Stimulated activated CD8-positive, alpha-beta memory T cell treated with anti-CD3 and anti-CD28 coated beads, Interleukin-12 subunit alpha, Interleukin-12 subunit beta, amount 100 ng/mL, for 4 hours (primary cell): ENCODE data around the gene SH3BP1.
A peak's percentile ranks its signal among the peaks of the same experiment; 100 is the strongest.
"Not testable (repeated sequence)": the region's sequence is repeated elsewhere in the genome, so short reads cannot be mapped to it uniquely, and the experiment has no call there.

Experiments used
- DNase-seq: peaks from one replicate; pipeline ENCODE4 v3.0.0-alpha.2; 2020; ENCODE audit warnings: low read depth

Gene SH3BP1

DNA sequence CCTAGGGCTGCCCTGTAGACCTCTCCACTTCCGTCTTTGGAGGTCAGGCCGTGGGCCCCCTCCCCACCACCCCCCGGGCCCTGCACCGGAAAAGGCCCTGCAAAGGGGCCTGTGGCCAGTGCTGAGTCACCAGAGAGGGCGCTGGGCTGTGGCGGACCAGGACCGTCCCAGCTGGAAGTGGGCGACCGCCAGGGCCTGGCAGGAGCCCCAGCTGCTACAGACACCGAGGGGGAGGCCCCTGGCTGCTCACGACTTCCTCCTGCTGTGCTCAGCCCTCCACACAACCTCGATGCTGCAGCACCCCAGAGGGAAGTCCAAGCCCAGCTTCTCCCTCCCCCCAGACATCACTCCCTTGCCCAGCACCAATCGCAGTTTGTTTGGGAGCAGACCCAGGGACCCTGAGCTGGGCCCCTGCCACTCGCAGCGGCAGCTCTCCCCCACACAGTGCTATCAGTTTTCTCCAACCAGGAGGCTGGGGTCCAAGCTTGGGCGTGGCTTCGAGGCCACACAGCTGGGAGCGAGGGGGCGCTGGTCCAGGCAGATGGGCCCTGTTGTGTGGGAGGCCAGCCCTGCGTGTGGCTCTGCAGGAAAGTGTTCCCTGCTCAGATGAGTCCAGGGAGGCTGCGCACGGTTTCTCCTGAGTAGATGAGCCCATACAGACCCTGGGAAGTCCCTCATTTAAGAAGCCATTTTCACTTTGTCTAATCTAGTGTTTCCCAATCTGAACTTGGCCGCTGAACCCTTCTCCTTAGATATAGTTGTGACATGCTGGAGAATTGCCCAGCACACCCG is 5.6 kb upstream of the SH3BP1 start:
- no peak for DNase-seq

- DNase-seq = no peak
Observed at GRCh38 chr22:37634417-37634924, 5.0 kb upstream of the SH3BP1 start.

DNA sequence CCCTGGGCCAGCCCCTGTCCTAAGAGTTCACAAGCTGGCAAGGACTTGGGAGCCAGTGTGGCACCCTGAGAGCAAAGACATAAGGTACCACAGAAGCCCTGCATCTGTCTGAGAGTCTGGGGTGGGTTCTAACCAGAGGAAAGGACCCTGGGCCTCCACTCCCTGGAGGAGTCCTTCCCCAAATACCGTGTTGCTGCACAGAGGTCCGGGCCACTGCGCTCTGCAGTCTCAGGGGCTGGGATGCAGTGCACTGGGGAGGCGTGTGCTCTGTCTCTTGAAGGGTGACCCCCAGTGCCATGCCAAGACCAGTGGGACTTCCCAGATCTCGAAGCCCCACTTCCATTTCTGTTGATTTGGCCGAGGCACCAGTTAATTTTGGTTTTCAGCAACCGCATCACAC is 4.3 kb upstream of the SH3BP1 start:
- no peak for DNase-seq

DNA sequence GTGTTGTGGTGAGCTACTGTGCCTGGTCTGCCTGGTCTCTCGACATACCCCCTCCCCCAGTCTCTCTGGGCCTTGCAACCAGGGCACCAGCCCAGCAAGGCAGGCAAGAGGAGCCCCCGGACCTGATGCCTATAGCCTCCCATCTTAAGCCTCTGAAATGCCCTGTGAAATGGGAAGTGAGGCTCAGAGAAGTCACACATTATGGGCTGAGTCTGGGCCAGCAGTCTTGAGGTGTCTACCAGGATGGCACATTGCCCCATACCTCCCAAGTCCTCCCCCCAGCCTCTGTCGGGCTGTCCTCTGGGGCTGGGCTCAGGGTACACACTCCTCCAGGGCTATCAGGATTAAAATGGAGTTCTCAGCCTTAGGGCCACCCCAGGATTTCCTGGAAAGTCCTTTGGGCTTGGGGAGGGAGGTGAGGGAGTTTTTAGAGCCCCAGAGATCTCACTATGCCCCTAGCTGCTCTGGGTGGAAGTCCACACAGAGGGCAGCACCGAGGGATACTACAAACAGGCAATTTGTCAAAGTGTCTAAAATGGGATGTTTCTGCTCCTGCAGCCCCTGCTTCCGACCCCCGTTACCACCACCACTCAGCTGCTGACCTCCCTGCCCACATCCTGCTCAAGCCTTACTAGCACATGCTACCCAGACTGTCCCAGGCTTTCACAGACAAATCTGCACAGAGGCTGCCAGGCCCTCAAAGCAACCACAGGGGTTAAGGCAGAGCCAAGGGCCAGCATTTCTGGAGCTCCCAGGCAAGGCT is 3.1 kb upstream of the SH3BP1 start:
- DNase-seq = no peak

DNA sequence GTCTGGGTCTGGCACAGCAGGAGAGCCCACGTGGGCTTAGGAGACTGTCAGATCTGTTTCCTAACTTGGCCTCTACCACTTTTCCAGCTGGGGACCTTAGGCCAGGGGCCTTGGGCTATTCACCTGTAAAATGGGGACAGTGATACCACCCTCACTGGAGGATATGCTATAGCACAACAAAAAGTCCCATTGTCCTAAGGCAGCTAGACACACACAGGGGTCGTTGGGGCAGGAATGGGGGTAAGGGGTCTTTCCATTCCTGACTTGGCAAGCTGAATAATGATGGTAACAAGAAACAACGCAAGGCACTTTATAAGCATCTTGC is 2.6 kb upstream of the SH3BP1 start:
- no peak for DNase-seq

GRCh38 chr22:37638391-37639069 is 939 bp upstream of the SH3BP1 start:
- DNase-seq = no peak

GRCh38 chr22:37639771-37640590 is 512 bp downstream of the SH3BP1 start:
- DNase-seq = no peak

DNA sequence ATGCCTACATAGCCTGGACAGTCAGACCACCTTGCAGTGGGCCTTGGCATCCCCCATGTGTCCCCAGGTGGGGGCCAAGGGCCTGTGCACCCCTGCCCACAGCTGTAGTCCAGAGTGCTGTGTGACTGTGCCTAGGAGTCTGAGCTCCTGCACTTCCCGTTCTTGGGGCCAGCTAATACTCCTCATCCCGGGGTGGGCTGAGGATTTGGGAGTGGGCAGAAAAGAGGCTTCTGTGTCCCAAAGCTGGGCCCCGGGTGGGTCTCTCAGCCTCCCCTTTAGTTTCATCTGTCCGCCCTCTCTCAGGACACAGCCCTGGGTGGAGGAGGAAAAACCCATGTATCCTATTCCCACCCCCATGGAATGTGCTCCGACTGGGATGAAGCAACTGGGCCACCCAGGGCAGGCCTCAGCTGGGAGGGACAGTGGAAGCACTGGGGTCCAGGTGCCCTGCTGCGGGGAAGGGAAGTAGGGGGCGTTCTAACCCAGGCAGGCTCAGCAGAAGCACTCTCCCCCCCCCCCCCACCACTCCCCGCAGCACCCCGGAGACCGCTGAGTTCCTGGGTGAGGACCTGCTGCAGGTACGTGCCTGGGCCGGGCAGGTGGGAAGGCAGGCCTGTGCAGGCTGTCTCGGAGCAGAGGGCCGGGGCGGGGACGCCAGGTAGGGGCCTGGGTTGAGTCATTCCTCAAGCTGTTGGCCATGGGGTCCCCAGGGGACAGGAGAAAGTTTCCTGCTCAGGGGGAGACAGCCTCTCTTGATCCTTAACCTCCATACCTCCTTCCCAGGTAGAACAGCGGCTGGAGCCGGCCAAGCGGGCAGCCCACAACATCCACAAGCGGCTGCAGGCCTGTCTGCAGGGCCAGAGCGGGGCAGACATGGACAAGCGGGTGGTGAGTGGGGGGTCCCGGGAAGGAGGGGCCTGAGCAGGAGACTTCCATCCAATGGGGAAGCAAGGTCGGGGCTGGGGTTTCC is 1.4 kb downstream of the SH3BP1 start:
- DNase-seq = no peak

DNA sequence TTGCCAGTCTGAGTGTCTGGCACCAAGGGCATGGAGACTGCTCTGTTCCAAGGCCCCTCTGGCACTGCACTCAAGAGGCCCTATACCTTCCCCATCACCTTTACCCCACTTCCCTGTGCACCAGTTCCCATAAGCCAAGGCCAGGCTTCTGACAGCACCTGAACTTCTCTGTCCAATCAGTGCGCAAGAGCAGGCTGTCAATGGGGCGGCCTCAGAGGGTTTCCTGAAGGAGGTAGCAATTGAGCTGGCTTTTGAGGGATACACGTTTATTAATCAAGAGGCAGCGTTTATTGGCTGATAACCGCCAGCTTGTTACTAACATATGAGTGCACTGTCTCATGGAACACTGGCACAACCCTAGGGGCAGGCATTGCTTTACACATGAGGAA is 2.1 kb downstream of the SH3BP1 start:
- DNase-seq = no peak

DNA sequence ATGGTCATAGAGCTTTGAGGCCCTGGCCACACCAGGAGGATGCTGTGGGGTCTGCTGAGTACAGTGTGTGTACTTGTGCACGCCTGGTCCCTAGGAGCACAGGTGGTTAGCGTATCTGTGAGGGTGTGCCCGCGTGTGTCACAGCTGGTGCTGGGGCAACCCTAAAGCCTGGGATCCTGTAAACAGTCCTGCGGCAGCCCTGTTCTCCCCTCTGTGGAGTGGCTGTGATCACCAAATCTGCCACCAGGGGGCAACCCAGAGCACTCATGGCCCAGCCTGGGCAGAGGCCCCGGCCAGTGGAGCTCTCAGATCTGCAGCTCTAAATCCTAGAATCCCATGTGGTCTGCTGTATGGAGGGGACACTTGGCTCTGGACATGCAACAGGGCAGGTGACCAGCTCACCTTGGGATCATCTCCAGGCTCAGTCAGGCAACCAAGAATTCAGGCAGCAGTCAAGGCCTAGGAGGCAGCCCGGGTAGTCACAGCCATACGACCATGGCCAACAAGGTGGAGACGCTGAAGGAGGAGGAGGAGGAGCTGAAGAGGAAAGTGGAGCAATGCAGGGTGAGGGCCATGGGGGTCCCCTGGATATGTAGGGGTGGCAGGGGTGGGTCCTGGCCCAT is 3.9 kb downstream of the SH3BP1 start:
- DNase-seq = peak; percentile 64

GRCh38 chr22:37647317-37647716 is 7.8 kb downstream of the SH3BP1 start:
- no peak for DNase-seq

DNA sequence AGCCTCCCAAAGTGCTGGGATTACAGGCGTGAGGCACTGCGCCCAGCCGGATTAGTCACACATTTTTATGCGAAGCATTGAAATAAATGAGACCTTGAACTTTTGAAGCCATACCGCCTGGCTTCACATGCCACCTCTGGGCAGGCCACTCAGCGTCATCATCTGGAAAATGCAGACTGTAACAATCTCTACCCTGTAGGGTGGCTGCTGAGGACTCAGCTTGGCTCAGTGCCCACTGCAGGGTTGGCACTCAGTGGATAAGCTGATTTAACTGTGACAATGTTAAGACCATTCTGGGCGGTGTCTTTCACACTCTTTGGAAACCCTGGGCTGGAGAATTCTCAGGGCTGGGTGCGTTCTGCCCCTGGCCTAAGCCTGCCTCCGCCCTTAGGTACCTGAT is 8.5 kb downstream of the SH3BP1 start:
- DNase-seq = no peak

GRCh38 chr22:37650463-37651136 is 11.1 kb downstream of the SH3BP1 start:
- DNase-seq = no peak

DNA sequence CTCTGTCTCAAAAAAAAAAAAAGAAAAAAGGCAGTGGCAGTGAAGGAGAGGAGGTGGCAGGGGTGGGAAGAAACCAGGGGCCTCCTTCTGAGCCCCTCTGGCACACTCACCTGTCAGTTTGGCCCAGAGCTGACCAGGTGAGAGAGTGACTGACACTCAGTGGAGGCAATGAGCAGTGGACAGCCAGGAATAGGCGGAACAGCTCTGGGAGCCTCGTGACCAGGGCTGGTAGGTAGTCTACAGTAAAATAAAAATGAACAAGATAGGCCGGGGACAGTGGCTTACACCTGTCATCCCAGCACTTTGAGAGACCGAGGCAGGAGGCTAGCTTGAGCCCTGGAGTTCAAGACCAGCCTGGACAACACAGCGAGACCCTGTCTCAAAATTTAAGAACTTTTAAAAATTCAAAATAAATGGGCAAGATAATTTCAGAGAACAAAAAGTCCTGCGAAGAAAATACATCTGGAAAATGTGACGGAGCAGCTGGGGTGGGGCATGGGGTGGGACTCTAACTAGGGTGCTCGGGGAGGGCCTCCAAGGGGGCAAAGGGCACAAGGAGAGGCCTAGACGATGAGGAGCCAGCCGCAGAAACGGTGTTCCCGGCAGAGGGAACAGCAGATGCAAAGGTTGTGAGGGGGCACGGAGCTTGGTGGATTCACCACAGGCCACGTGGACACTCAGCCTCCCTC is 15.2 kb downstream of the SH3BP1 start:
- DNase-seq = no peak

DNA sequence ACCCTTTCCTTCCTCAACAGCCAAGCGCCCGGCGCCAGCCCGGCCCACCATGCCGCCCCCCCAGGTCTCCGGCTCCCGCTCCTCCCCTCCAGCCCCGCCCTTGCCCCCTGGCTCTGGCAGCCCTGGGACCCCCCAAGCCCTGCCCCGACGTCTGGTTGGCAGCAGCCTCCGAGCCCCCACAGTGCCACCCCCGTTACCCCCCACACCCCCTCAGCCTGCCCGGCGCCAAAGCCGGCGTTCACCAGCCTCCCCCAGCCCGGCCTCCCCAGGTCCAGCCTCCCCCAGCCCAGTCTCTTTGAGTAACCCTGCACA is 15.7 kb downstream of the SH3BP1 start:
- DNase-seq = no peak

DNA sequence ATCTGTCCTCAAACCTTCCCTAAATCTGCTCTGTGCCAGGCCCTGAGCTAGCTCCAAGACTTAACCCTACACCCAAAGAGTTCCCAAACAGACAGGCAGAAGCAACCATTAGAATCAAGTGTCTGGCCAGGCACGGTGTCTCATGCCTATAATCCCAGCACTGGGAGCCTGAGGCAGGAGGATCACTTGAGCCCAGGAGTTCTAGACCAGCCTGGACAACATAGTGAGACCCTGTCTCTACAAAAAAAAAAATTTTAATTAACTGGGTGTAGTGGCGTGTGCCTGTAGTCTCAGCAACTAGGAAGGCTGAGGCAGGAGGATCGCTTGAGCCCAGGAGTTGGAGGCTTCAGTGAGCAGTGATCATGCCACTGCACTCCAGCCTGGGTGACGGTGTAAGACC is 17.1 kb downstream of the SH3BP1 start:
- DNase-seq = not testable (repeated sequence)

- no peak for DNase-seq
Observed at GRCh38 chr22:37657590-37658132, 18.2 kb downstream of the SH3BP1 start.

DNA sequence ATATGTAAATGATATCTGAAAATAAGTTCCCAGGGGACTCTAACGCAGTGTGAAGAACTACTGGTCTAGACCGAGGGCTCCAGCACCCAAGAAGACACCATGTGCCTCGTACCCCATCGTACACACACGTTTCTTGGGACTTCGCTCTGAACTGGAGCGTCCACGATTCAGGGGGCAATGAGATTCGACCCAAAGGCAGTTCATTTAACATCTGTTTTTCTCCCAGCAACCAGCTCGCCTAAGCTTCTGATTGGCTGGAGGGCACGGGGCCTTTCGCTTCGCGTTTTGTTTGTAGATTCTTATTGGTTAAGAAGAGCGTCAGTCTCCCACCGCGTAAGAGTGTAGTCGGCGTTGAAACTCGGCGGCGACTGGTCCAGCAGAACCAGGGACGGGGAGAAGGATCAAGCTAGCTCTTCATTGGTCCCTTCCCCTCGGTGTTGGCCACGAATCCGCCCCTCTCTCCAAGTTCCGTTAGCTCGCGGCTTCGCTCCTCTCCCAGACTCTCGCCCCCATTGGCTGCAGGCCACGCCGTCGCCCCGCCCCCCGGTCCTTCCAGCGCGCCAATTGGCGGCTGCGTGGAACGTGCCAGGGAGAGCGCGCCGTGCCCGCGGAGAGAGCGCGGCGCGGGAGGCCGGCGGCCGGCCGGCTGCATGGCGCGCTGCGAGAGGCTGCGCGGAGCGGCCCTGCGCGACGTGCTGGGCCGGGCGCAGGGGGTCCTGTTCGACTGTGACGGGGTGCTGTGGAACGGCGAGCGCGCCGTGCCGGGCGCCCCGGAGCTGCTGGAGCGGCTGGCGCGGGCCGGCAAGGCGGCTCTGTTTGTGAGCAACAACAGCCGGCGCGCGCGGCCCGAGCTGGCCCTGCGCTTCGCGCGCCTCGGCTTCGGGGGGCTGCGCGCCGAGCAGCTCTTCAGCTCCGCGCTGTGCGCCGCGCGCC is 18.9 kb downstream of the SH3BP1 start, which contains the start of gene PDXP:
PDXP (plus strand) TSS at position 591 of the 933 bp plus-strand sequence; CDS start at position 651, 60 bp downstream.
- DNase-seq = peak; percentile 96
